Esophagus mucosa (tissue), 1 donor: Measurements from ENCODE around the gene GPS1. TPM values are rescaled to one million over a fixed set of nuclear protein-coding genes. Genes with fewer than 3 reads are reported as not detected.

Experiments used
- ATAC-seq: fragments of 200-7000 bp; cut with Tn5 transposase; one replicate; pipeline ENCODE4 v1.9.1; 2020
- total RNA-seq: library from RNA; stranded (reverse); gene quantifications from one replicate; pipeline ENCODE4 v1.2.4, GENCODE V29; 2023
- donor health status: DM: yes; HTN: yes; CAD: no.

The GPS1 gene
- total RNA-seq, 1 donor from 2014 or later, result 59.3 TPM

DNA sequence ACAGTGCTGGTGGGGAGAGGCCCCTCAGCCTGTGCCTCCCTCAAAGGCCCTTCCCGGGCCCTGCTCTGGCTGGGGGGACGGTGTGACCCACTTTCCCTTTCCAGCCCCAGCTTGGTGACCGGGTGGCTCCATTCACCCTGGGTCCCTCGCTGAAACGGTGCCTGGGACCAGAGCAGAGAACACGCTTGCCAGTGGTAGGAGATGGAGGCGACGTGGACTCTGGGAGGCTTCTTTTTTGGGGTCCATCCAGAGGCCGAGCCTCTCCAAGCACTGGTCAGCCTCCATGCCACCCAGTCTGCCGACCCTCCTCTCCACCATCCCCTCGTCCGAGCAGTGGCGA is 36.8 kb upstream of the GPS1 start:
- ATAC-seq, result no peak

DNA sequence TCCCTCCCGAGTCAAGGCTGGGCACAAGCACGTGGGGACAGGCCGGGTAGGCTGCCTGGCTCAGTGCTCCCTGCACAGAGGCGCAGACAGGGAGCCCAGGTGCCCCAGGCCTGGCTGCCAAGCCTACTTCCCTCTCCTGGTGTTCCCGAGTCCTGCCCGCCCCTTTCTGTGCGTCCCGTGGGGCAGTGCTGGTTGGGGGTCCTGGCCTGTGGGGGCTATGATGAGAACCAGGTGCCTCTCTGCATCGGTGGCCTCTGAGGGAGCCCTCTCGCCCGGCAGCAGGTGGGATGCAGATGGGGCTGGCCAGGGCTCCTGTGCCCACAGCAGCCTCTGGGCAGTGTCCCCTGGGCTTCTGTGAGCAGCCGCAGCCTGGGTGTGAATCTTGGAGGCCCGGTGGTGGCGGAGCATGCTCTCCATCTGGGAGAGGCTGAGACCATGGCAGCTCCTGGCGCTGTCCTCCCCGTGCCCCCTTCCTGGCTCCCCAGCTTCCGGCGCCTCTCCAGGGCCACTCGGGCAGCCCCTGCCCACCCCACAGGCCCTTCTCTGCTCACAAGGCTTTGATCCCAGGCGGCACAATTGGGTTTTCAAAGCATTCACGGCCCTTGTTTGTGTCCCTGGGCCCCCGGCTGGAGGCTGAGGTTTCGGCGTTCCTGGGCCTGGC is 36.3 kb upstream of the GPS1 start:
- no peak for ATAC-seq

DNA sequence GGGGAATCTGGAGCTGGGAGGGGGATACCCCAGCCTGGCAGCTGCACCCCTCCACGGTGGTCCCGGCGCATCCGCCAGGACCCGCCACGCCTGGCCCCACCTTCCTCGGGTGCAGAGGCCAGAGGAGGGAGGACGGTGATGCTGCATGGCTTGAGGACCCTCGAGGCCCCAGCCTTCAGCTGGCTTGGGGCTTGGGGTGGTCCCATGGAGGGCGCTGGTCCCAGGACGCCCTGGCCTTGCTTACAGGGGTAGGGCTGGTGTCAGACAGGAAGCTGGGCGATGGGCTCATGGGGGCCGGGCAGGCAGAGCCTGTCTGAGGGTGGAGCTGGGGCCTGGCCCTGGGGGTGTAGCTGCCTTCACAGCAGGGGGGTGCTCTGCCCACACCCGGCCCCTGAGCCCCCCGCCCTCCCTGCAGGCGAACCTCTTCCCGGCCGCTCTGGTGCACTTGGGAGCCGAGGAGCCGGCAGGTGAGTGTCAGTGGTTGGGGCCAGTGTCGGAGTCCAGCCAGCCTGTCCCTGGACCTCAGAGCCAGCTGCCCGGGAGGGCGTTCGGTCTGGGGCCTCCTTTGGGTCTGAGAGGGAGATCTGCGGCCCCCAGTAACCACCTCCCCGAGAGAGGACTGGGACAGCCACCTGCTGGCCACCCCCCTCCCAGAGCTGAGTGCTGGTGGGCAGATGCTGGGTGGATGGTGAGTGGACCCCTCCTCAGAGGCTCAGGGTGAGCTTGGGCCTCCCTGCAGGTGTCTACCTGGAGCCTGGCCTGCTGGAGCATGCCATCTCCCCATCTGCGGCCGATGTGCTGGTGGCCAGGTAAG is 35.4 kb upstream of the GPS1 start:
- no peak for ATAC-seq

DNA sequence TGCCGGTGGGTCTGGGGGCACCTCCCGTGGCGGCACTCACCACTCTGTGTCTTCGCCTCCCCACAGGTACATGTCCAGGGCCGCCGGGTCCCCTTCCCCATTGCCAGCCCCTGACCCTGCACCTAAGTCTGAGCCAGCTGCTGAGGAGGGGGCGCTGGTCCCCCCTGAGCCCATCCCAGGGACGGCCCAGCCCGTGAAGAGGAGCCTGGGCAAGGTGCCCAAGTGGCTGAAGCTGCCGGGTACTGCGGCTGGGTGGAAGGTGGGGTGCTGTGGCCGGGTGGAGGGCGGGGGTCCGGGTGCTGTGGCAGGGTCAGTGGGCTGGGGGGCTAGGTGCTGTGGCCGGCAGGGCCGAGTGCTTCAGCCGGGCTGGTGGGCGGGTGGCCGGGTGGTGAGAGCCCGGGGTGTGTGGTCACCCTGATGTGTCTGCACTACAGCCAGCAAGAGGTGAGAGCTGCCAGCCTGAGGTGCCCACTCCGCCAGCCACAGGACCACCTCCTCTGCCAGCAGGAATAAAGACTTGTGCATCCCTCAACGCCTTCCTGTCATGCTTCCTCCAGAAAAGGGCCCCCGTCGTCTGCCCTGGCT is 34.7 kb upstream of the GPS1 start:
- no peak for ATAC-seq

DNA sequence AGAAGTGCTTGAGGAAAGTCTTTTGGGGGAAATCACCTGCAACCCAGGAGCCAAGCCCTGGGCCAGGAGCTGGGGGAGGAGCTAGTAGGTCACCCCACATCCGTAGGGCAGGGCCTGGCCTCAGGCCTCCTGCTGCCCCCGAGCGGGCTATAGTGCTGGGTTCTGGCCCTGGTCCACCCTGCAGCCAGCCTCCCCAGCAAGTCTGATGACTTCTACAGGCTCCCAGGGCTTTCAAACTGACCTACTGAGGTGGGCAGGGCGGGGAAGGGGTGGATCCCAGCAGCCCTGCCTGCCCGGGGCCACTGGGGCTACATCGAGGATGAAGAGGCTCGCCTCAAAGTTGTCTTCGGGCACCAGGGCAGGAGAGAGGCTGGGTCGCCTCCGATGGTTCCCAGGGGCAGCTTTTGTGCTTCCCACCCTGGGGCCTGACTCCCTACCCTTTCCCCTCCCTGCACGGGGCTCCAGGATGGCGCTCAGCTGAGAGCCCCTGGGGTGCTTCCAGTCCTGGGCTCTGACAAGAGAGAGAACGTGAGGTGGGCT is 34.0 kb upstream of the GPS1 start:
- no peak for ATAC-seq

DNA sequence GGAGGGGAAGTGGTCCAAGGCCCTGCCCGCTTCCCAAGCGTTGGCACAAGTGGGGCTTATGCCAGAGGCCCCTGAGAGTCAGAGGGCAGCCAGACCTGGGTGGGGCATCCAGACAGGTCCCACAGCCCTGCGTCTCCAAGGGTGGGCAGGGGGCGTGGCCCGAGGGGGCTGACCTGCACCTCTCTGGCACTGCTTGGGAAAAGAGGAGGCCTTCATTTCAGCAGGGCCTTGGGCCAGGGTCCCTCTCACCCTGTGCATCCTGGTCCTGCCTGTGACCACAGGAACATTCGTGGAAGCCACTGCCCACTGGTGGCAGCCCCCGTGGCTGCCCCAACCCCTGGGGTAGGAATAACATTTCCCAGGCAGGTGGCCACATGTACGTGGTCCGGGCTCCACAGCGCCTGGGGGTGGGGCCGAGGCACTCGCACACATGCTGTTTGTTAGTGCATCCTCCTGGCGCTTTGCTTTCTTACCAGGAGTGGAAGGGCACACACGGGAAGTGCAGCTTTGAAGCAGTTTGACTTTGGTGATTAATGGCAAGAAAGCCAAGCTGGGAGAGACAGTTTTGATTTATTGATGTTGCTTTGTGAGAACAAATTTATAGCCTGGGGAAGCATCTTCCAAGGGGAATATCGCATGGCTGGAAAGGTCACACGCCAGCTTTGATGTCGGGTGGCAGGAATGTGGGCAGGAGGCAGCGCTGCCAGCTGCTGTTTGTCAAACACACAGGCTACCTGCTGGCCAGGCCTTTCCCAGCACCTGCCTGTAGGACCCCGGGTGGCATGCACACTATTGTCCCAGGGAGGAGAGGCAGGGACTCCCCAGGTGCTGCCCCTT is 33.3 kb upstream of the GPS1 start:
- ATAC-seq, result no peak

DNA sequence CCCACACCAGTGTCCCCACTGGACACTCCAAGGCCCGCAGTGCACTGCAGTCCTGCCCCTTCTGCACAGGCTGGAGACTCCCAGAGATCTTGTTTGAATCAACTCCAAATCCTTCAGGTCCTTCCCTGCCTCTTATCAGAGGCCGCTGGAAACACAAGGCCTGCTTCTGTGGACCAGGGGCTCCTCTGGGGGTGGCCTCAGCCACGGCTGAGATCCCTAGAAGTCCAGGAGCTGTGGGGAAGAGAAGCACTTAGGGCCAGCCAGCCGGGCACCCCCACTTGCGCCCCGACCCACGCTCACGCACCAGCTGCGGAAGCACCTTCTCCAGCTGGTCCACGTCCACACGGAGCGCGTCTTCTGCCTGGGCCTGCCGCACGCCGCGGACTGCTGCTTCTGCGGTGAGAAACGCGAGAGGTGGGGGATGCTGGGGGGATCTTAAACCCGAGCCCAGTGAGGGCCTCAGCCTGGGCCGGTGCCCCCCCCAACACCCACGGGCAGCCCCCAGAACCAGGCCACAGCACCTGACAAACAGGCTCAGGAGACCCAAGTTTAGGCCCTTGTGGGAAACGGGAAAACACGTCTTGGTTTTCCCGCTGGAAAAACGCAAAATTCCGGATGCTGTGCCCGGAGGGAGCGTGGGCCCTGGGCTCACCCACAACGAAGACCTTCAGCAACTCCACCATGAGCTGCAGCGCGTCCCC is 32.6 kb upstream of the GPS1 start:
- no peak for ATAC-seq

DNA sequence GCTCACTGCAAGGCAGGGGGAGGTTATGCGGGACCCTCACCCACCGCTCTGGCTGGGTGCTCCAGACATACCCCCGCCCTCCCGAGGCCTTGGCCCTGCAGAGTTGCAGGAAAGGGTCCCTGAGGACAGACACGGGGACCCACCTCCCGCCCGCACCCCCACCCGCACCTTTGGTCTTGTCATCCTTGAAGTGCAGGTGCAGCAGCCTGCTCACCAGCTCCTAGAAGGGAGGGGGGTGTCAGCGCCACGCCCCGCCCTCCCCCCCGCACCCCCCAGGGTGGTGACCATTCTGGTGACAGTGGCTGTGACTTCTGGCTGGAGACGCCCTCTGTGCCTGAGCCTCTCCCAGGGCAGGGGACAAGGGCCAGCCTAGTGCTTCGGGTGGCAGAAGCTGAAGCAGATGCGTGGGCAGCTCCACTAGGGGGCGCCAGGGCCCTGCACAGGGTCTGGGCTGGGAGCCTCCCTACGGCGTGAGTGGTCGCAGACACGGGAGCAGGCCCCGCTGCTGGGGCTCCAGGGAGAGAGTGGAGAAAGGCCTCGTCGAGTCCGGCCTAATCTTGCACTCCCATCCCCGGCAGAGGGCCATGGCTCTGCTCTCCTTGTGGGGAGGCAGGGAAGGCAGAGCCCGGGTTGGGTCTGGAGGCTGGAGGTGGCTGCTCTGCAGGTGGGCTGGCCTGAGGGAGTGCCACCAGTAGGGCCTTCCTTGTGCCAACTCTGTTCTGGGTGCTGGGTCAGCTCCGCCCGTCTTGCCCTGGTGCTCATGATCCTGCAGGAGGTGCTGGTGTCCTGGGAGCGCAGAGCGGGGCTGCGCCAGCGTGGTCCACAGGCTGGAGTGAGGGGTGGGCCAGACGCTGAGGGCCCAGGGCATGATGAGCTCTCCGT is 31.8 kb upstream of the GPS1 start:
- no peak for ATAC-seq

DNA sequence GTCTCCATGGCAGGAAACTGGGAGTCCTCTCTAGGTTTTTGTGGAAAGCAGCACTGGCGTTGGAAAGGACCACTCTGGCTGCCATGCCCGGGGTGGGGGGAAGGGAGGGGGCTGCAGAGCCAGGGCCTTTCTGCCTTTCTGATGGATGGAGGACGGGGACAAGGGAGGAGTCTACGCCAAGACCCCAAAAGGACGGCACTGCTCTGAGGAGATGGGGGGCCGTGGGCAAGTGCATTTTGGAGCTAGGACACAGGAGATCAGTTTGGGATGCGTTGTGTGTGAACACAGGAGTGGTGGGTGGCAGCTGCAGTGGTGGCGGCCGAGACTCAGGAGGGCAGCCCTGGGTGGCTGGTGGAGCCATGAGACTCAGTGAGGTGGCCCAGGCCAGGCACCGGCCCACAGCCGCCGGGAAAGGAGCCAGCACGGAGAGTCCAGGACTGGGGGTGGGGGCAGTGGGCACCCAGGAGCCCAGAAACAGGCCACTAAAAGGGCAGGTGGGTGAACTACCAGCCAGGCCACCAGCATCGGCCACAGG is 31.1 kb upstream of the GPS1 start:
- no peak for ATAC-seq

DNA sequence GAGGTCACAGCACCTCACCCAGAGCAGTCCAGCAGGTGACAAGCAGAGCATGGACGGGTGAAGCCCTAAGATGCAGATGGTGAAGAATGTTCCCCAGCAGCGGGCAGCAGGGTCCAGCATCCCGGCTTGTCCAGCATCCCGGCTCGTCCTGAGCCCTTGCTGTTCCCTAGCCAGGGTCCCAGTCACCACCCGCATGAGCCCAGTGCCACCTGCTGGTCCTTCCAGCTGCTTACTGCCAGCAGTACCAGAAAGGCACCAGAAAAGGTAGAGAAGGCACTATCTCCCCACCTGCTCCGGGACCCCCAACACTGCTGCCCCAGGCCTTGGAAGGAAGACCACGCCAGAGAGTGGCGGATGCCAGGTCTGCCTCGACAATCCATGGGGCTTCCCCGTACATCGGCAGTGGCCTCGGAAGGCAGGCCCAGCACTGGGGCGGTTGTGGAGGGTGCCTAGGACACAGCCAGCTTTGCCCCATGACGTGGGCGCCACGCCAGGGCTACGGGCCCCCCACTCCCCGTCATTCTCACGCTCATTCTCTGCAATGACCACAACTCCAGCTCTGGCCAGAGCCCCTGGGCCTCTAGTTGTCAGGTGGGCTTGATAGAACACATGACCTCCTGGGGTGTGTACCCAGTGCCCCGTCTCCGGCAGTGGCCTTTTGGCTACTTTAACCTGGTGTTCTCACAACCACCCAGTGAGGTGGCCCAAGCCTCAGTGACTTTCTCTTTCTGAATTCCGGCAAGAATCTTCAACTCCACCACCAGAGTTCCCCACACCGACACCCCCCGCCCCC is 30.4 kb upstream of the GPS1 start:
- peak; percentile 3 for ATAC-seq

DNA sequence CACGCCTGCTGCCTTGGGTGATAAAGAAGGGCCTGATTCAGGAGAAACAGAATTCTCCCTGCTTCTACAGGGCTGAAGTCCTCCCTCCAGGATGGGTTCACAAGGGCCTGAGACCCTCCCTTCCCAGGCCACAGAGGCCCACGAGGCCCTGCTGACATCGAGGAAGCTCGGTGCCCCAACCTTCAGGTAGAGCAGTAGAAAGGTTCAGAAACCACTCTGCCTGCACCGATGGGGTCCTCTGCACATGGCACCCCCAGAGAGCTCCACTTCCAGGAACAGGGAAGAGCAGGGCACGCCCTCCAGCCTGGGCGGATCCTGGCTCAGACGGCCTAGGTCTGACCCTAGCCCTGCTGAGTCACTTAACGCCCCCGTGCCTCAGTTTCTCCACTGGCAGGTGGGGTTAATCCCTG is 29.8 kb upstream of the GPS1 start:
- ATAC-seq, result no peak

DNA sequence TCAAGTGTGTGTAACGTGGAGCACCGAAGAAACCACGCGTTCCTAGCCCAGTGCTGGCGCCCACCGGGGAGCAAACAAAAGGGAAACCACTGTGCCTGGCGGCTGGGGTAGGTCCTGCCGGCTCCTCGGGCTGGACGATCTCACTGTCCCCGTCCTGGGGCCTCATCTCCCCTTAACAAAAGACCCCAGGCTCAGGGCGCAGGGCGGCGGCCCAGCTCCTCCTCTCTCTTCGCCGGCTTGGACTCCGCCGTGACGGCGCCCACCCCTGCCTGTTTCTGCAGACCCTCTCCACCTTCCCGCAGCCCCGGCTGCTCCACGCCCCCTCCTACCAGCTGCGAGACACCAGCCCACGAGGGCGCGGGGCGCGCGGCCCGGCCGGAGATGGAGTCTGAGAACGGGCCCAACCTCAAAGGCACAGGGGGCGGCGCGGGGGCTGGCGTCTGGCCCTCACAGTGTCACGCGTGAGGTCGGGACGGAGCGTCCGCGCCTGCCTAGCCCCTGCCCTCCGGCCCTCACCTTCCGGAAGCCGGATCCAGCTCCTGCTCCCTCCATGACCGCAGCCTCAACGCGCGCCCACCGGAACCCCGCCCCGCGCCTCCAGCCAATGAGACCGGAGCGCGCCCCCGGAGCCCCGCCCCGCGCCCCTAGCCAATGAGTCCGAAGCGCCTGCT is 29.3 kb upstream of the GPS1 start, which contains the start of gene CENPX:
TSS of gene CENPX (minus strand) at position 569 of the 671 bp plus-strand sequence. CDS start at position 552, 17 bp downstream.
- ATAC-seq, result no peak

DNA sequence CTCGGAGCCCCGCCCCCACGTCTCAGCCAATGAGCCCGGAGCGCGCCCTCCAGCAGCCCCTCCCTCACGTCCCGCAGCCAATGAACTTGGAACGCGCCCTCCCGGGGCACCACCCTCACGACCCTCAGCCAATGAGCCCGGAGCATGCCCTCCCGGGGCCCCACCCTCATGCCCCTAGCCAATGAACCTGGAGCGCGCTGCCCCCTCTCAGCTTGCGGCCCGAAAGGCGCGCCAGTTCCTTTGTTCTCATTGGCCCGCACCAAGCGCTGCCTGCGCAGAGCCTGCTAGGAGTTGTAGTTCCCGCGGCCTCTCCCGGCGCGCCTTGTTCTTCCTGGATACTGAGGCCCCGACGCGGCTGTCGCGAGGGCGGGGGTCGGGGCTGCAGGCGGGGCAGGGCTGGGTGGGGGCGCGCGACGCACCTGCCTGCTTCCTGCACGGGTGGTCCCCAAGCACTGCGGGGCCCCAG is 28.7 kb upstream of the GPS1 start, which contains the start of gene LRRC45:
TSS of gene LRRC45 (plus strand) at position 325 of the 466 bp plus-strand sequence. CDS start 339 bp downstream, outside the sequence.
- ATAC-seq, result peak; percentile 95

DNA sequence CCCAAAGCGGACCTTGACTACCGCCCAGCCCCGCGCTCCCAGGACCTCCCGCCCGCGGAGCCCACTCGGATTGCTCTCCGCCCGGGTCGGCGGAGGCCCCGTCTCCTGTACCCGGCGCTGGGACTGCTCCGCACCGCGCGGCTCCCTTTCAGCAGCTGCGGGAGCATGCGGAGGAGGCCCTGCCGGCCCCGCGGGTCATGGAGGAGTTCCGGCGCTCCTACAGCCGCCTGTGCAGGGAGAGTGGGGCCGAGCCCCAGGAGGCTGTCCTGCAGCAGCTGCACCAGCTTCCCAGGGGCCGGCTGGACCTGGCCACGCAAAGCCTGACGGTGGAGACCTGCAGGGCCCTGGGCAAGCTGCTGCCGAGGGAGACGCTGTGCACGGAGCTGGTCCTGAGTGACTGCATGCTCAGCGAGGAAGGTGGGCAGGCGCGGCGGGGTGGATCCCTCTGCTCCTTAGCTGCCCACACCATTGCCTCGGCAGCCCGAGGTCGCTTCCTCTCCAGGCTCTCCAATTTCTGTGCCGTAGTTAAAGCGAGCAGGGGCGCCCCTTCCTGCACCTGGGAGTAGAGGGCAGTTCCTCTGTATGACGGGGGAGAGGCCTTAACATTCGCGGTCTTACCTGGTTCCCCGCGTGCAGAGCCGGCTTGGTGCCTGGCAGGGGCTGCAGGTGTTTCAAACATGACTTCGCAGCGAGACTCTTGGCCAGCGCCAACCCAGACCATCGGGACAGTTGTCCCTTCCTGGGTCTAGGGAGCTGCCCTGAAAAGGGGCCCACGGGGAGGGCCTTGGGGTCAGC is 28.1 kb upstream of the GPS1 start:
- peak; percentile 0 for ATAC-seq

DNA sequence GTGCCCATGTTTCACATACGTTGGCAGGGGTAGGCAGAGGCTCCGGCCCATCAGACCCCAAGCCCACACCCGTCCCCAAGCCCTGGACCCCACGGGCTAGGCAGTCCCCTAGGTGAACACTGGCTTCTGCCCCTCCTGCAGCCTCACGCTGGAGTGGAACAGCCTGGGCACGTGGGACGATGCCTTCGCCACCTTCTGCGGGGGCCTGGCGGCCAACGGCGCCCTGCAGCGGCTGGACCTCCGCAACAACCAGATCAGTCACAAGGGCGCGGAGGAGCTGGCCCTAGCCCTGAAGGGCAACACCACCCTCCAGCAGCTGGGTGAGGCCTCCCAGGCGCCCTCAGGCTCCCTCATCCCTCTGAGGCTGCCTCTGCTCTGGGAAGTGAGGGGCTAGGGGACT is 26.8 kb upstream of the GPS1 start:
- ATAC-seq, result no peak

DNA sequence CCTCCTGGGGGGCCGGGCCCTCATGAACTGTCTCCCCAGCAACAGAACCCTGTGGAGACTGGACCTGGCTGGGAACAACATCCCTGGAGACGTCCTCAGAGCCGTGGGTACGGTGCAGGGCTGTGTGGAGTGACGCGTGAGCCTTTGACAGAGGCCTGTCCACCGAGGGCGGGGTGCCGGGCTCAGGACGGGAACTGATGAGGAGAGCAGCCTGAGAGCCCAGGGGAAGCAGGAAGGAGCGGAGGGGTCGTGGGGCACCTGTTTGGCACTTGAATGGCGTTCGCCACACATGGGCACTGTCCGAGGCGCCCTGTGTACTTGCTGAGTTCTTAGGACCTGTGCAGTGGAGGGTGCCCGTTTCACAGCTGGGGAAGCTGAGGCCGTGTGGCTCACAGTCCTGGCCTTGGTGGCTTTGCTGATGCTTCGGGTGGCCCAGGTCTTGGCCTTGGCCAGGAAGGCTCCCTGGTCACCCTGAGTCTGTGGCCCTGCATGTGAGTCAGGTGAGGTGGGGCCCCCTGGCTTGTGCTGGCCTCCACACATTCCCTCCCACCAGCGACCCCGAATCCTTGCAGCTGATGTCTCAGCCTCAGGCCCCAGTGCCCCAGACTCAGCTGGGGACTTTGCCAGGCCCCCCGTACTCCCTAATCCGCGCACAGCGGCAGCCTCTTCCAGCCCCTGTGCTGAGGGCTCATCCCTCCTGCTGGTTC is 26.1 kb upstream of the GPS1 start:
- ATAC-seq, result no peak

DNA sequence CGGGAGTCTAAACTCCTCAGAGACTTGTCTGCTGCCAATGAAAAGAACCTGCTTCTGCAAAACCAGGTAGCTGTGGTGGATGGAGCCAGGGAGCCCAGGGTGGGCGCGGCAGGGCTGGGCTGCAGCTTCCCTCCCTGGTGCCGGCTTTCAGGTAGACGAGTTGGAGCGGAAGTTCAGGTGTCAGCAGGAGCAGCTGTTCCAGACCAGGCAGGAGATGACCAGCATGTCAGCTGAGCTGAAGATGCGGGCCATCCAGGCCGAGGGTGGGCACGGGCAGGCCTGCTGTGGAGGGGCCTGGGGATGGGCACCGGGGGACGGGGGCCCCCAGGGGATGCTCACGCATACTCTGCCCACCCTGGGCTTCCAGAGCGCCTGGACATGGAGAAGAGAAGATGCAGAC is 23.5 kb upstream of the GPS1 start:
- no peak for ATAC-seq
